H1 (cell line): ENCODE results near the gene CLCN3. TPM values are rescaled to one million over a fixed set of nuclear protein-coding genes. Genes with fewer than 3 reads are reported as not detected.

Source experiments
- CTCF ChIA-PET: fragments of 300-600 bp; sonication (Branson Sonifier 250); formaldehyde crosslinking; loops from one replicate; lab custom pipeline; 2021; ENCODE audit not compliant: partially characterized antibody; lab: Charles Lee
- POLR2A ChIA-PET: fragments of 300-600 bp; sonication (Branson Sonifier 250); formaldehyde crosslinking; loops from one replicate; lab custom pipeline; 2021; ENCODE audit warnings: inconsistent platforms; ENCODE audit not compliant: partially characterized antibody; lab: Charles Lee
- DNase-seq, 2 experiments: peaks; one replicate each; pipeline versions ENCODE4 v3.0.0 to v3.0.0-alpha.2; 2010 to 2022; ENCODE audit warnings: low spot score in 2 of 2, low read depth in 1 of 2, mixed read lengths in 1 of 2
- FAIRE-seq: peaks from 2 replicates; lab custom pipeline; 2011; peaks lifted over from hg19 to GRCh38; lab: Jason Lieb, UNC
- H2AFZ ChIP-seq: 2 replicates; pipeline ENCODE4 v1.8.1; 2012; ENCODE audit warnings: low read length, inconsistent platforms
- H2AK5ac ChIP-seq: 2 replicates; pipeline ENCODE4 v1.6.1; 2013; ENCODE audit warnings: low read depth, low read length
- H2BK120ac ChIP-seq: replicated peaks from 2 replicates; pipeline ENCODE3; 2013; ENCODE audit warnings: low read depth, low read length, inconsistent platforms
- H2BK12ac ChIP-seq: 2 replicates; pipeline ENCODE4 v1.6.1; 2013; ENCODE audit warnings: low read depth, low read length
- H2BK15ac ChIP-seq: 2 replicates; pipeline ENCODE4 v1.6.1; 2013; ENCODE audit warnings: low read length
- H2BK20ac ChIP-seq: 2 replicates; pipeline ENCODE4 v1.6.1; 2013; ENCODE audit warnings: low read length
- H2BK5ac ChIP-seq: 2 replicates; pipeline ENCODE4 v1.6.1; 2013; ENCODE audit warnings: low read depth, low read length
- H3K14ac ChIP-seq: 2 replicates; pipeline ENCODE4 v1.6.1; 2013; ENCODE audit warnings: inconsistent platforms; ENCODE audit not compliant: insufficient read length
- H3K18ac ChIP-seq: 2 replicates; pipeline ENCODE4 v1.6.1; 2013; ENCODE audit warnings: low read length; ENCODE audit errors: extremely low read depth
- H3K23ac ChIP-seq: 2 replicates; pipeline ENCODE4 v1.6.1; 2013; ENCODE audit warnings: inconsistent platforms; ENCODE audit not compliant: insufficient read length
- H3K23me2 ChIP-seq: 2 replicates; pipeline ENCODE4 v1.6.1; 2013; ENCODE audit warnings: low read depth, low read length
- H3K27ac ChIP-seq: 2 replicates; pipeline ENCODE4 v1.6.1; 2011; ENCODE audit warnings: low read depth, low read length, inconsistent platforms
- H3K27me3 ChIP-seq, 4 experiments: replicated peaks in 1 of 4; 1 replicate in 1 of 4; 2 replicates in 3 of 4; pipeline versions ENCODE4 v1.6.1 to v1.8.1; 2011 to 2013; ENCODE audit warnings: low read length in 3 of 4, mild to moderate bottlenecking in 3 of 4, inconsistent platforms in 2 of 4, mixed read lengths in 2 of 4, moderate library complexity in 1 of 4; ENCODE audit not compliant: control insufficient read depth in 3 of 4, insufficient read depth in 3 of 4; ENCODE audit errors: extremely low read depth in 1 of 4
- H3K36me3 ChIP-seq, 4 experiments: 2 replicates each; pipeline versions ENCODE4 v1.6.1 to v1.8.1; 2011 to 2013; ENCODE audit warnings: mild to moderate bottlenecking in 4 of 4, low read length in 3 of 4, moderate library complexity in 2 of 4, control low read depth in 1 of 4, inconsistent platforms in 1 of 4; ENCODE audit not compliant: insufficient read depth in 4 of 4, control insufficient read depth in 2 of 4
- H3K4ac ChIP-seq: replicated peaks from 2 replicates; pipeline ENCODE3; 2013; ENCODE audit warnings: low read length, low read depth, mixed read lengths, inconsistent platforms; ENCODE audit not compliant: insufficient read length
- H3K4me1 ChIP-seq, 4 experiments: replicated peaks in 1 of 4; 1 replicate in 1 of 4; 2 replicates in 3 of 4; pipeline versions ENCODE4 v1.6.1 to v1.8.1; 2011 to 2013; ENCODE audit warnings: low read length in 3 of 4, inconsistent platforms in 2 of 4, mixed read lengths in 1 of 4; ENCODE audit not compliant: insufficient read depth in 4 of 4, control insufficient read depth in 3 of 4
- H3K4me2 ChIP-seq, 2 experiments: 2 replicates each; pipeline versions ENCODE4 v1.6.1 to v1.8.1; 2011 to 2013; ENCODE audit warnings: low read depth in 2 of 2, low read length in 2 of 2, control low read depth in 1 of 2, inconsistent platforms in 1 of 2, mild to moderate bottlenecking in 1 of 2; ENCODE audit not compliant: insufficient read depth in 1 of 2
- H3K4me3 ChIP-seq, 4 experiments: fragments of 200-600, 300-600 bp in 1 of 4; sonication (generic), shearing (Covaris generic), sonication (Bioruptor Twin) in 1 of 4; 2 replicates each; pipeline versions ENCODE4 v1.5.1 to v1.8.1; 2011 to 2016; ENCODE audit warnings: low read length in 4 of 4, low read depth in 3 of 4, control low read depth in 2 of 4, inconsistent platforms in 2 of 4, mild to moderate bottlenecking in 2 of 4, mixed read lengths in 1 of 4, moderate library complexity in 1 of 4; ENCODE audit not compliant: insufficient read depth in 2 of 4; ENCODE audit errors: extremely low read depth in 1 of 4
- H3K56ac ChIP-seq: replicated peaks from 2 replicates; pipeline ENCODE3; 2013; ENCODE audit warnings: low read depth, mild to moderate bottlenecking, mixed read lengths, low read length, inconsistent platforms; ENCODE audit not compliant: insufficient read length
- H3K79me1 ChIP-seq: 2 replicates; pipeline ENCODE4 v1.6.1; 2013; ENCODE audit warnings: low read depth, low read length, control low read depth
- H3K79me2 ChIP-seq, 2 experiments: 2 replicates each; pipeline versions ENCODE4 v1.6.1 to v1.8.1; 2012 to 2013; ENCODE audit warnings: low read length in 2 of 2, mild to moderate bottlenecking in 2 of 2, inconsistent platforms in 1 of 2; ENCODE audit not compliant: insufficient read depth in 2 of 2, control insufficient read depth in 1 of 2
- H3K9ac ChIP-seq, 4 experiments: replicated peaks in 1 of 4; 1 replicate in 1 of 4; 2 replicates in 3 of 4; pipeline versions ENCODE4 v1.6.1 to v1.8.1; 2011 to 2013; ENCODE audit warnings: low read depth in 3 of 4, low read length in 3 of 4, control low read depth in 2 of 4, mild to moderate bottlenecking in 2 of 4, moderate library complexity in 2 of 4, inconsistent platforms in 1 of 4; ENCODE audit errors: extremely low read depth in 1 of 4
- H3K9me3 ChIP-seq, 2 experiments: 2 replicates each; pipeline versions ENCODE4 v1.6.1 to v1.8.1; 2012 to 2013; ENCODE audit warnings: mild to moderate bottlenecking in 2 of 2, moderate library complexity in 2 of 2, control low read depth in 1 of 2, inconsistent platforms in 1 of 2, low read depth in 1 of 2, low read length in 1 of 2, mixed read lengths in 1 of 2; ENCODE audit not compliant: insufficient read depth in 2 of 2
- H4K20me1 ChIP-seq, 2 experiments: replicated peaks in 1 of 2; 2 replicates each; pipeline versions ENCODE3 to v1.8.1; 2011 to 2013; ENCODE audit warnings: inconsistent platforms in 2 of 2, low read length in 2 of 2, mild to moderate bottlenecking in 1 of 2; ENCODE audit not compliant: insufficient read depth in 2 of 2, control insufficient read depth in 1 of 2
- H4K5ac ChIP-seq: 2 replicates; pipeline ENCODE4 v1.6.1; 2013; ENCODE audit warnings: low read length, low read depth, mixed read lengths, inconsistent platforms; ENCODE audit not compliant: insufficient read length
- H4K8ac ChIP-seq: 2 replicates; pipeline ENCODE4 v1.8.0; 2013; ENCODE audit warnings: mild to moderate bottlenecking, moderate library complexity, low read length, inconsistent platforms; ENCODE audit not compliant: insufficient read depth; ENCODE audit errors: extremely low read depth
- H4K91ac ChIP-seq: replicated peaks from 2 replicates; pipeline ENCODE3; 2013; ENCODE audit warnings: low read length, mixed read lengths, inconsistent platforms; ENCODE audit not compliant: insufficient read length
- BACH1 ChIP-seq: IDR thresholded peaks from 2 replicates; pipeline ENCODE4 v1.6.1; 2012; ENCODE audit warnings: low read length, improper control_type of control experiment
- CTBP2 ChIP-seq: IDR thresholded peaks from 2 replicates; pipeline ENCODE4 v1.7.0; 2011; ENCODE audit warnings: borderline replicate concordance, mild to moderate bottlenecking, moderate library complexity, mixed read lengths, low read length; ENCODE audit not compliant: insufficient read depth, insufficient read length
- EGR1 ChIP-seq: IDR thresholded peaks from 2 replicates; pipeline ENCODE4 v1.6.1; 2011; ENCODE audit warnings: low read depth, low read length, borderline replicate concordance
- GABPA ChIP-seq: IDR thresholded peaks from 2 replicates; pipeline ENCODE4 v1.6.1; 2011; ENCODE audit warnings: mild to moderate bottlenecking, low read length, moderate library complexity, borderline replicate concordance; ENCODE audit not compliant: insufficient read depth
- MAFK ChIP-seq: IDR thresholded peaks from 2 replicates; pipeline ENCODE4 v1.6.1; 2012; ENCODE audit warnings: low read depth, mild to moderate bottlenecking, improper control_type of control experiment, low read length
- NANOG ChIP-seq: IDR thresholded peaks from 2 replicates; pipeline ENCODE4 v1.6.1; 2011; ENCODE audit warnings: low read length, low read depth, mild to moderate bottlenecking, inconsistent platforms; ENCODE audit not compliant: insufficient read depth, poor library complexity, severe bottlenecking
- NRF1 ChIP-seq: IDR thresholded peaks from 2 replicates; pipeline ENCODE4 v1.6.1; 2011; ENCODE audit warnings: mild to moderate bottlenecking, low read depth, low read length, improper control_type of control experiment
- POLR2A ChIP-seq, 2 experiments: IDR thresholded peaks; 1 replicate in 1 of 2; 2 replicates in 1 of 2; pipeline ENCODE4 v1.6.1; 2011; ENCODE audit warnings: low read depth in 2 of 2, low read length in 2 of 2, mild to moderate bottlenecking in 2 of 2; ENCODE audit errors: control extremely low read depth in 1 of 2
- SP2 ChIP-seq: IDR thresholded peaks from 2 replicates; pipeline ENCODE4 v1.6.1; 2012; ENCODE audit warnings: mild to moderate bottlenecking, low read length, inconsistent platforms
- SUZ12 ChIP-seq: fragments of 200-600 bp; sonication (generic); IDR thresholded peaks from 2 replicates; pipeline ENCODE4 v1.6.1; 2012; ENCODE audit warnings: mild to moderate bottlenecking, inconsistent platforms, low read length, moderate library complexity, mixed read lengths
- ZNF274 ChIP-seq: IDR thresholded peaks from 2 replicates; pipeline ENCODE4 v1.7.0; 2012; ENCODE audit warnings: low read length, borderline replicate concordance; ENCODE audit errors: extremely low read depth
- polyA plus RNA-seq, 7 experiments: library from polyadenylated mRNA; depleted of rRNA in 3 of 7; stranded (reverse) in 5 of 7; unstranded in 2 of 7; fragments of >200 nt in 5 of 7; fragments of 200-250 nt in 2 of 7; gene quantifications; 1 replicate in 5 of 7; 2 replicates in 1 of 7; 4 replicates in 1 of 7; pipeline versions ENCODE4 v1.2.1 to v1.2.3, GENCODE V29; 2011 to 2013; ENCODE audit warnings: missing spikeins in 2 of 7, mixed read lengths in 2 of 7
- total RNA-seq: library from RNA; stranded (reverse); fragmentation: NEBNext Ultra II Directional; extraction: Animal tissue kit (Norgen Biotek cat#: 25700); gene quantifications from 2 replicates; pipeline ENCODE4 v1.2.1, GENCODE V29; 2021
- TF ChIP-seq, protein P1 (sequence below): IDR thresholded peaks from 2 replicates; pipeline ENCODE4 v1.6.1; 2011; ENCODE audit warnings: low read depth, mild to moderate bottlenecking, low read length; ENCODE audit not compliant: insufficient read depth
- TF ChIP-seq, protein P2 (sequence below): IDR thresholded peaks from 2 replicates; pipeline ENCODE4 v1.6.1; 2011; ENCODE audit warnings: low read length, improper control_type of control experiment

CLCN3 gene
- total and polyA plus RNA-seq, 2 of the 8 experiments (the other 6 are each of a cell fraction or from before 2014, with no cell fraction given): 8.8 to 32.8 TPM

DNA sequence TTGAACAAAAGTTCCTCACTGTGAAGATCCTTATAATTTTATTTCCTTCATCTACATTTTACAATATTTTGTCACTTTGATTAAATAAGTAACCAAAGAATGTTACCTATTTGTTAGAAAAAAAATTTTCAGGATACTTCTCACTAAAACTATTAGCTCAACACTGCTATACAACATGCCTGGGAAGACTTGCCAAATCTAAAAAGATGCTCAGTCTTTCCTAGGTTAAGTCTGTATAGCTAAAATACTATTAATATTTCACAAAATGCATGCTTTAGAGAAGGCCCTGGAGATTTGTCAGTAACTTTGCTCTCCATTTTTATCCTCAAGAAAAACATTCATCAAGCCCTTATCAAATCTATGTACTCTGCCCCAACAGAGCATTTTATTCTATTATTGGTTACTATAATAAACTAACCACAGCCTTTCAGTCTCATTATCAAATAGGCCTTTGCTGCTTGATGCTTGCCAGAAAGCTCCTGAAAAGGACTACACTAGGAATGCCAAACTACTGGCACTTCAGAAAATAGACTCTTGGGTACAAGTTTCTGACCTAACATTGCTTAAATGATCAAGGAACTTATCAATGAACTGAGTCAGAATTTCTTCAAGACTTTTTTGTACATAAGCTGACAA is 25.7 kb upstream of the CLCN3 start:
- Histone ChIP-seq H4K8ac (no peak overlapping the region), H3K18ac (no peak overlapping the region), H2BK15ac (no peak overlapping the region), H2BK20ac (no peak overlapping the region), H3K27ac (no peak overlapping the region), H3K27me3 (no peaks in the 10 kb centered on the region), H3K4me3 (no peak overlapping the region), H4K20me1 (no peaks in the 10 kb centered on the region), H3K36me3 (no peaks in the 10 kb centered on the region; a peak in 1 of 8 replicates), H3K79me1 (no peaks in the 10 kb centered on the region), H4K5ac (no peak overlapping the region), H3K23ac (no peak overlapping the region), H3K79me2 (no peaks in the 10 kb centered on the region), H2BK12ac (no peak overlapping the region), H2BK120ac (no peak overlapping the region), H3K56ac (no peak overlapping the region), H2AK5ac (no peak overlapping the region), H3K9ac (no peak overlapping the region), H3K4ac (no peak overlapping the region), H2AFZ (no peak overlapping the region), H3K4me2 (no peak overlapping the region), H3K4me1 (no peaks in the 10 kb centered on the region), H3K9me3 (no peaks in the 10 kb centered on the region), H2BK5ac (no peak overlapping the region), H3K14ac (no peak overlapping the region), H3K23me2 (no peaks in the 10 kb centered on the region), H4K91ac (no peak overlapping the region)
- ChIA-PET POLR2A (no interaction called here), CTCF (interaction anchor here (1.4 to 2.2 kb wide), 2 partner anchors 20 to 172 kb away, joined by 3 to 9 read pairs; no protein-coding TSS in a partner anchor)
- no peak for FAIRE-seq
- no peak for DNase-seq
- TF ChIP-seq NRF1: no peak
- TF ChIP-seq, protein P1, sequence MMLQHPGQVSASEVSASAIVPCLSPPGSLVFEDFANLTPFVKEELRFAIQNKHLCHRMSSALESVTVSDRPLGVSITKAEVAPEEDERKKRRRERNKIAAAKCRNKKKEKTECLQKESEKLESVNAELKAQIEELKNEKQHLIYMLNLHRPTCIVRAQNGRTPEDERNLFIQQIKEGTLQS: no peak
- TF ChIP-seq, protein P2, sequence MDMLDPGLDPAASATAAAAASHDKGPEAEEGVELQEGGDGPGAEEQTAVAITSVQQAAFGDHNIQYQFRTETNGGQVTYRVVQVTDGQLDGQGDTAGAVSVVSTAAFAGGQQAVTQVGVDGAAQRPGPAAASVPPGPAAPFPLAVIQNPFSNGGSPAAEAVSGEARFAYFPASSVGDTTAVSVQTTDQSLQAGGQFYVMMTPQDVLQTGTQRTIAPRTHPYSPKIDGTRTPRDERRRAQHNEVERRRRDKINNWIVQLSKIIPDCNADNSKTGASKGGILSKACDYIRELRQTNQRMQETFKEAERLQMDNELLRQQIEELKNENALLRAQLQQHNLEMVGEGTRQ: no peak
- TF ChIP-seq EGR1: no peak
- TF ChIP-seq ZNF274: no peak
- no peak for TF ChIP-seq GABPA
- TF ChIP-seq POLR2A (IDR thresholded peaks at IDR 0.05; ENCODE audit: control extremely low read depth in 1 of 2, low read depth in 2 of 2, low read length in 2 of 2): no peak
- TF ChIP-seq BACH1: no peak
- TF ChIP-seq SUZ12: no peak
- TF ChIP-seq CTBP2: no peak
- TF ChIP-seq NANOG: no peak
- no peak for TF ChIP-seq MAFK
- no peak for TF ChIP-seq SP2
